IMR-90 (cell line): ENCODE results near the gene FOXP1. TPM values are rescaled to one million over a fixed set of nuclear protein-coding genes. Genes with fewer than 3 reads are reported as not detected.

Experiments used
- ATAC-seq: fragments of 200-7000 bp; cut with Tn5 transposase; 2 replicates; pipeline ENCODE4 v1.9.1; 2020; ENCODE audit warnings: low read depth, mild to moderate bottlenecking, moderate library complexity
- BruUV-seq: library from RNA; stranded (reverse); fragments of 400-500 nt; replicated peaks from 2 replicates; lab custom pipeline; 2021; lab: Mats Ljungman, UMichigan
- CTCF ChIA-PET: fragments of 300-600 bp; formaldehyde crosslinking; extraction: SDS; loops from one replicate; lab custom pipeline; 2021; ENCODE audit warnings: antibody characterized with exemption; lab: Yijun Ruan, JAX
- POLR2A ChIA-PET: fragments of 300-600 bp; sonication (Branson Sonifier 250); formaldehyde crosslinking; loops from one replicate; lab custom pipeline; 2022; ENCODE audit warnings: antibody characterized with exemption; ENCODE audit not compliant: unreplicated experiment; lab: Charles Lee
- DNase-seq: peaks from one replicate; pipeline ENCODE4 v3.0.0; 2013
- H2AFZ ChIP-seq: replicated peaks from 2 replicates; pipeline ENCODE3; 2013; ENCODE audit warnings: low read length, mild to moderate bottlenecking; ENCODE audit not compliant: poor library complexity
- H2AK5ac ChIP-seq: 2 replicates; pipeline ENCODE4 v1.6.1; 2013; ENCODE audit warnings: low read depth, low read length, inconsistent platforms
- H2AK9ac ChIP-seq: replicated peaks from 2 replicates; pipeline ENCODE3; 2013; ENCODE audit warnings: mild to moderate bottlenecking, low read depth, low read length, moderate library complexity; ENCODE audit not compliant: poor library complexity
- H2BK120ac ChIP-seq: 2 replicates; pipeline ENCODE4 v1.6.1; 2013; ENCODE audit warnings: low read depth, low read length, inconsistent platforms
- H2BK15ac ChIP-seq: 3 replicates; pipeline ENCODE4 v1.6.1; 2013; ENCODE audit warnings: low read depth, low read length, inconsistent platforms
- H2BK20ac ChIP-seq: 2 replicates; pipeline ENCODE4 v1.6.1; 2013; ENCODE audit warnings: low read depth, mild to moderate bottlenecking, inconsistent platforms, low read length, moderate library complexity
- H2BK5ac ChIP-seq: 2 replicates; pipeline ENCODE4 v1.6.1; 2013; ENCODE audit warnings: mild to moderate bottlenecking, low read depth, low read length, inconsistent platforms; ENCODE audit not compliant: poor library complexity, severe bottlenecking
- H3K14ac ChIP-seq: replicated peaks from 2 replicates; pipeline ENCODE4 v1.6.1; 2013; ENCODE audit warnings: low read depth, low read length, inconsistent platforms
- H3K18ac ChIP-seq: 2 replicates; pipeline ENCODE4 v1.6.1; 2013; ENCODE audit warnings: low read depth, low read length, control low read depth
- H3K23ac ChIP-seq: 2 replicates; pipeline ENCODE4 v1.6.1; 2013; ENCODE audit warnings: low read depth, low read length, inconsistent platforms
- H3K27ac ChIP-seq: 2 replicates; pipeline ENCODE4 v1.5.1; 2013; ENCODE audit warnings: mild to moderate bottlenecking, control low read depth, low read length; ENCODE audit not compliant: insufficient read depth
- H3K27me3 ChIP-seq: 2 replicates; pipeline ENCODE4 v1.6.1; 2013; ENCODE audit warnings: low read length; ENCODE audit not compliant: control insufficient read depth, insufficient read depth
- H3K36me3 ChIP-seq: 2 replicates; pipeline ENCODE4 v1.6.1; 2013; ENCODE audit warnings: low read length, mixed read lengths; ENCODE audit not compliant: control insufficient read depth, insufficient read depth
- H3K4ac ChIP-seq: 2 replicates; pipeline ENCODE4 v1.6.1; 2013; ENCODE audit warnings: low read depth, low read length, inconsistent platforms
- H3K4me1 ChIP-seq: 2 replicates; pipeline ENCODE4 v1.6.1; 2013; ENCODE audit warnings: low read length, mixed read lengths; ENCODE audit not compliant: control insufficient read depth, insufficient read depth
- H3K4me2 ChIP-seq: 2 replicates; pipeline ENCODE4 v1.6.1; 2013; ENCODE audit warnings: low read depth, mild to moderate bottlenecking, control low read depth, low read length, moderate library complexity
- H3K4me3 ChIP-seq: 2 replicates; pipeline ENCODE4 v1.5.1; 2013; ENCODE audit warnings: low read depth, mild to moderate bottlenecking, control low read depth, low read length, moderate library complexity; ENCODE audit not compliant: insufficient read depth
- H3K56ac ChIP-seq: 2 replicates; pipeline ENCODE4 v1.6.1; 2013; ENCODE audit warnings: low read length, inconsistent platforms; ENCODE audit not compliant: insufficient read depth; ENCODE audit errors: extremely low read depth
- H3K79me1 ChIP-seq, 2 experiments: 2 replicates each; pipeline ENCODE4 v1.6.1; 2013; ENCODE audit warnings: low read length in 2 of 2, inconsistent platforms in 1 of 2, low read depth in 1 of 2
- H3K9ac ChIP-seq: 2 replicates; pipeline ENCODE4 v1.6.1; 2013; ENCODE audit warnings: low read depth, low read length, control low read depth
- H3K9me1 ChIP-seq: 2 replicates; pipeline ENCODE4 v1.6.1; 2013; ENCODE audit warnings: low read length, inconsistent platforms; ENCODE audit not compliant: insufficient read depth
- H3K9me3 ChIP-seq: 2 replicates; pipeline ENCODE4 v1.6.1; 2013; ENCODE audit warnings: low read length; ENCODE audit not compliant: control insufficient read depth, insufficient read depth
- H4K20me1 ChIP-seq: 2 replicates; pipeline ENCODE4 v1.6.1; 2013; ENCODE audit warnings: low read length, inconsistent platforms; ENCODE audit not compliant: insufficient read depth
- H4K5ac ChIP-seq: 2 replicates; pipeline ENCODE4 v1.6.1; 2013; ENCODE audit warnings: mild to moderate bottlenecking, low read depth, low read length, control low read depth
- H4K8ac ChIP-seq, 2 experiments: 2 replicates each; pipeline ENCODE4 v1.6.1; 2013; ENCODE audit warnings: low read depth in 2 of 2, low read length in 2 of 2, control low read depth in 1 of 2, inconsistent platforms in 1 of 2
- H4K91ac ChIP-seq: 2 replicates; pipeline ENCODE4 v1.6.1; 2013; ENCODE audit warnings: low read depth, low read length, inconsistent platforms; ENCODE audit not compliant: insufficient read depth
- CEBPB ChIP-seq: IDR thresholded peaks from 2 replicates; pipeline ENCODE4 v1.6.1; 2012; ENCODE audit warnings: low read depth, low read length, improper control_type of control experiment
- RAD21 ChIP-seq: IDR thresholded peaks from 2 replicates; pipeline ENCODE4 v1.6.1; 2012; ENCODE audit warnings: low read length, improper control_type of control experiment
- RCOR1 ChIP-seq: IDR thresholded peaks from 2 replicates; pipeline ENCODE4 v1.6.1; 2012; ENCODE audit warnings: mild to moderate bottlenecking, low read length, improper control_type of control experiment; ENCODE audit not compliant: insufficient replicate concordance
- WGBS, 2 experiments: methylation state at CpG; one replicate each; pipeline versions ENCODE4 v1.1.5 to v1.1.7; 2013; ENCODE audit warnings: missing lambda C conversion rate in 2 of 2; ENCODE audit not compliant: insufficient read length in 1 of 2; ENCODE audit errors: extremely low coverage in 2 of 2; 5-methylcytosine and 5-hydroxymethylcytosine counted together
- dilution Hi-C: fragments of 300-500 bp; cut with HindIII; formaldehyde crosslinking; loops from one replicate; pipeline ENCODE4 v1.14.3; 2018; ENCODE audit warnings: low sequenced_read_pairs; ENCODE audit not compliant: unreplicated experiment
- in situ Hi-C: fragments of 300-500 bp; cut with MboI; formaldehyde crosslinking; loops from 3 replicates; pipeline ENCODE4 v1.14.3; 2019; ENCODE audit warnings: low sequenced_read_pairs, inconsistent platforms, mixed read lengths
- intact Hi-C: fragments of 100-400 bp; cut with micrococcal nuclease; formaldehyde crosslinking; loops from 2 replicates; pipeline ENCODE4 v1.10.0; 2022
- polyA plus RNA-seq, 3 experiments: library from polyadenylated mRNA; depleted of rRNA; stranded (reverse); fragments of >200 nt; gene quantifications; 2 replicates each; pipeline ENCODE4 v1.2.3, GENCODE V29; 2012; ENCODE audit warnings: low replicate concordance in 1 of 3
- total RNA-seq: library from RNA; depleted of rRNA; stranded (reverse); fragments of >200 nt; gene quantifications from 2 replicates; pipeline ENCODE4 v1.2.3, GENCODE V29; 2012
- TF ChIP-seq, protein P1 (sequence below): fragments of 150-350 bp; IDR thresholded peaks from 2 replicates; pipeline ENCODE4 v1.6.1; 2016; ENCODE audit warnings: low read depth, mild to moderate bottlenecking, low read length, moderate library complexity, borderline replicate concordance
- TF ChIP-seq, protein P2 (sequence below): conservative IDR thresholded peaks from 2 replicates; pipeline ENCODE4 v1.5.1; 2012; ENCODE audit warnings: mild to moderate bottlenecking, low read depth, low read length, improper control_type of control experiment
- TF ChIP-seq, protein P3 (sequence below): fragments of 150-350 bp; IDR thresholded peaks from 2 replicates; pipeline ENCODE4 v1.6.1; 2017; ENCODE audit warnings: mild to moderate bottlenecking, antibody characterized with exemption, low read length, low read depth

FOXP1 gene
- total and polyA plus RNA-seq, 2 of the 4 experiments (the other 2 are of a cell fraction), result 37.0 to 132 TPM

DNA sequence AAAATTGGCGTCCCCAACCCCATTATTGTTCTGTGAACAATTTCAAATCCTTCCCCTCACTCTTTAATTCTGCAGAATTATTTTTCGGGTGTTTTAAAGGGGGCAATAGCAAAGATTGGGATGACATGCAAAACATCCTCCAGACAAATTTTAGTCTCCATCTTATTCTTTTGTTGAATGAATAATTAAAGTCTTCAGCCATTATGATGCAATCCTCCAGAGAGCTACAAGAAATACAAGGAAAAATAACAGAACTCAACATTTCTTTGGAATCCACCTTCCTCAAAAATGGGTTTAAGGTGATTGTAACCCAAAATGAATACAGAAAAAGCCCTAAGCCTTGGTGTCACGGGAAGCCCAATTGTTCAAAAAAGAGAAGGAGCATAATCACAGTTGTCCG is 49.9 kb downstream of the FOXP1 start:
- Histone ChIP-seq H3K4me1 (peaks cover 16% of the 10 kb centered on the region), H3K79me1 (peaks cover 18 to 72% of the 10 kb centered on the region in 2 experiments), H3K14ac (no peak overlapping the region), H2AK9ac (no peak overlapping the region), H3K4ac (peak overlapping the region; percentile 18; the same call in 1 of the 2 replicates), H4K8ac (no peak overlapping the region), H2BK120ac (no peak overlapping the region; the same call in 1 of the 2 replicates), H3K9ac (no peak overlapping the region), H3K27ac (no peak overlapping the region), H2BK5ac (no peak overlapping the region), H3K27me3 (no peaks in the 10 kb centered on the region), H3K18ac (no peak overlapping the region), H3K4me2 (no peak overlapping the region), H3K56ac (no peak overlapping the region), H2AFZ (no peak overlapping the region), H3K4me3 (no peak overlapping the region), H3K9me3 (no peaks in the 10 kb centered on the region), H4K91ac (no peak overlapping the region; the same call in 1 of the 2 replicates), H3K23ac (no peak overlapping the region), H2BK20ac (no peak overlapping the region), H2AK5ac (no peak overlapping the region), H2BK15ac (no peak overlapping the region; the same call in 2 of the 3 replicates), H3K36me3 (no peaks in the 10 kb centered on the region), H4K5ac (no peak overlapping the region), H4K20me1 (peaks cover 6% of the 10 kb centered on the region; the same call in 1 of the 2 replicates), H3K9me1 (peaks cover 33% of the 10 kb centered on the region)
- TF ChIP-seq, protein P1, sequence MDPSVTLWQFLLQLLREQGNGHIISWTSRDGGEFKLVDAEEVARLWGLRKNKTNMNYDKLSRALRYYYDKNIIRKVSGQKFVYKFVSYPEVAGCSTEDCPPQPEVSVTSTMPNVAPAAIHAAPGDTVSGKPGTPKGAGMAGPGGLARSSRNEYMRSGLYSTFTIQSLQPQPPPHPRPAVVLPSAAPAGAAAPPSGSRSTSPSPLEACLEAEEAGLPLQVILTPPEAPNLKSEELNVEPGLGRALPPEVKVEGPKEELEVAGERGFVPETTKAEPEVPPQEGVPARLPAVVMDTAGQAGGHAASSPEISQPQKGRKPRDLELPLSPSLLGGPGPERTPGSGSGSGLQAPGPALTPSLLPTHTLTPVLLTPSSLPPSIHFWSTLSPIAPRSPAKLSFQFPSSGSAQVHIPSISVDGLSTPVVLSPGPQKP, result no peak
- TF ChIP-seq, protein P2, sequence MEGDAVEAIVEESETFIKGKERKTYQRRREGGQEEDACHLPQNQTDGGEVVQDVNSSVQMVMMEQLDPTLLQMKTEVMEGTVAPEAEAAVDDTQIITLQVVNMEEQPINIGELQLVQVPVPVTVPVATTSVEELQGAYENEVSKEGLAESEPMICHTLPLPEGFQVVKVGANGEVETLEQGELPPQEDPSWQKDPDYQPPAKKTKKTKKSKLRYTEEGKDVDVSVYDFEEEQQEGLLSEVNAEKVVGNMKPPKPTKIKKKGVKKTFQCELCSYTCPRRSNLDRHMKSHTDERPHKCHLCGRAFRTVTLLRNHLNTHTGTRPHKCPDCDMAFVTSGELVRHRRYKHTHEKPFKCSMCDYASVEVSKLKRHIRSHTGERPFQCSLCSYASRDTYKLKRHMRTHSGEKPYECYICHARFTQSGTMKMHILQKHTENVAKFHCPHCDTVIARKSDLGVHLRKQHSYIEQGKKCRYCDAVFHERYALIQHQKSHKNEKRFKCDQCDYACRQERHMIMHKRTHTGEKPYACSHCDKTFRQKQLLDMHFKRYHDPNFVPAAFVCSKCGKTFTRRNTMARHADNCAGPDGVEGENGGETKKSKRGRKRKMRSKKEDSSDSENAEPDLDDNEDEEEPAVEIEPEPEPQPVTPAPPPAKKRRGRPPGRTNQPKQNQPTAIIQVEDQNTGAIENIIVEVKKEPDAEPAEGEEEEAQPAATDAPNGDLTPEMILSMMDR, result no peak
- peak; percentile 73 for TF ChIP-seq CEBPB
- TF ChIP-seq RAD21, result no peak
- TF ChIP-seq RCOR1, result no peak
- TF ChIP-seq, protein P3, sequence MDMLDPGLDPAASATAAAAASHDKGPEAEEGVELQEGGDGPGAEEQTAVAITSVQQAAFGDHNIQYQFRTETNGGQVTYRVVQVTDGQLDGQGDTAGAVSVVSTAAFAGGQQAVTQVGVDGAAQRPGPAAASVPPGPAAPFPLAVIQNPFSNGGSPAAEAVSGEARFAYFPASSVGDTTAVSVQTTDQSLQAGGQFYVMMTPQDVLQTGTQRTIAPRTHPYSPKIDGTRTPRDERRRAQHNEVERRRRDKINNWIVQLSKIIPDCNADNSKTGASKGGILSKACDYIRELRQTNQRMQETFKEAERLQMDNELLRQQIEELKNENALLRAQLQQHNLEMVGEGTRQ, result no peak
- 93% methylated on average over 2 of the region's 4 CpGs; no CpG with 5 or more reads in 1 of the 2 experiments for WGBS, 2 experiments
- intact Hi-C loops, result no loop called here
- ATAC-seq (no peak), DNase-seq (no peak)
- ChIA-PET POLR2A (no interaction called here), CTCF (no interaction called here)
- dilution Hi-C loops, result no loop called here
- in situ Hi-C loops, result no loop called here
- no TSS peak for BruUV-seq
